ENCODE measurements around the gene CSNK2B.

The CSNK2B gene

GRCh38 chr6:31715022-31715958 lies 49.4 kb downstream of the CSNK2B start, which contains the start of gene LY6G6D:
Gene LY6G6D, plus strand, starts transcription at chr6:31715348. Its CDS starts 8 bp downstream, at chr6:31715356.
- DNase-seq, result no peak

- no peak for DNase-seq
Measured at GRCh38 chr6:31717499-31718222, 51.8 kb downstream of the CSNK2B start.

- no peak for DNase-seq
Measured at GRCh38 chr6:31718265-31718664, 52.4 kb downstream of the CSNK2B start.

- DNase-seq, result no peak
Measured at GRCh38 chr6:31719001-31719400, 53.1 kb downstream of the CSNK2B start.

Measured in activated T-cell treated with anti-CD3 and anti-CD28 coated beads, Interleukin-2, amount 50 U/mL, for 48 hours (primary cell).